IMR-90 (cell line): Measurements from ENCODE around the gene C2orf49. TPM values are rescaled to one million over a fixed set of nuclear protein-coding genes. Genes with fewer than 3 reads are reported as not detected.
A peak's percentile ranks its signal among the peaks of the same experiment; 100 is the strongest.

ENCODE experiments used
- ATAC-seq: fragments of 200-7000 bp; cut with Tn5 transposase; 2 replicates; pipeline ENCODE4 v1.9.1; 2020; ENCODE audit warnings: low read depth, mild to moderate bottlenecking, moderate library complexity
- BruUV-seq: library from RNA; stranded (reverse); fragments of 400-500 nt; replicated peaks from 2 replicates; lab custom pipeline; 2021; lab: Mats Ljungman, UMichigan
- CTCF ChIA-PET: fragments of 300-600 bp; formaldehyde crosslinking; extraction: SDS; loops from one replicate; lab custom pipeline; 2021; ENCODE audit warnings: antibody characterized with exemption; lab: Yijun Ruan, JAX
- POLR2A ChIA-PET: fragments of 300-600 bp; sonication (Branson Sonifier 250); formaldehyde crosslinking; loops from one replicate; lab custom pipeline; 2022; ENCODE audit warnings: antibody characterized with exemption; ENCODE audit not compliant: unreplicated experiment; lab: Charles Lee
- DNase-seq: peaks from one replicate; pipeline ENCODE4 v3.0.0; 2013
- H2AFZ ChIP-seq: replicated peaks from 2 replicates; pipeline ENCODE3; 2013; ENCODE audit warnings: low read length, mild to moderate bottlenecking; ENCODE audit not compliant: poor library complexity
- H2AK5ac ChIP-seq: 2 replicates; pipeline ENCODE4 v1.6.1; 2013; ENCODE audit warnings: low read depth, low read length, inconsistent platforms
- H2AK9ac ChIP-seq: replicated peaks from 2 replicates; pipeline ENCODE3; 2013; ENCODE audit warnings: mild to moderate bottlenecking, low read depth, low read length, moderate library complexity; ENCODE audit not compliant: poor library complexity
- H2BK120ac ChIP-seq: 2 replicates; pipeline ENCODE4 v1.6.1; 2013; ENCODE audit warnings: low read depth, low read length, inconsistent platforms
- H2BK15ac ChIP-seq: 3 replicates; pipeline ENCODE4 v1.6.1; 2013; ENCODE audit warnings: low read depth, low read length, inconsistent platforms
- H2BK20ac ChIP-seq: 2 replicates; pipeline ENCODE4 v1.6.1; 2013; ENCODE audit warnings: low read depth, mild to moderate bottlenecking, inconsistent platforms, low read length, moderate library complexity
- H2BK5ac ChIP-seq: 2 replicates; pipeline ENCODE4 v1.6.1; 2013; ENCODE audit warnings: mild to moderate bottlenecking, low read depth, low read length, inconsistent platforms; ENCODE audit not compliant: poor library complexity, severe bottlenecking
- H3K14ac ChIP-seq: replicated peaks from 2 replicates; pipeline ENCODE4 v1.6.1; 2013; ENCODE audit warnings: low read depth, low read length, inconsistent platforms
- H3K18ac ChIP-seq: 2 replicates; pipeline ENCODE4 v1.6.1; 2013; ENCODE audit warnings: low read depth, low read length, control low read depth
- H3K23ac ChIP-seq: 2 replicates; pipeline ENCODE4 v1.6.1; 2013; ENCODE audit warnings: low read depth, low read length, inconsistent platforms
- H3K27ac ChIP-seq: 2 replicates; pipeline ENCODE4 v1.5.1; 2013; ENCODE audit warnings: mild to moderate bottlenecking, control low read depth, low read length; ENCODE audit not compliant: insufficient read depth
- H3K27me3 ChIP-seq: 2 replicates; pipeline ENCODE4 v1.6.1; 2013; ENCODE audit warnings: low read length; ENCODE audit not compliant: control insufficient read depth, insufficient read depth
- H3K36me3 ChIP-seq: 2 replicates; pipeline ENCODE4 v1.6.1; 2013; ENCODE audit warnings: low read length, mixed read lengths; ENCODE audit not compliant: control insufficient read depth, insufficient read depth
- H3K4ac ChIP-seq: 2 replicates; pipeline ENCODE4 v1.6.1; 2013; ENCODE audit warnings: low read depth, low read length, inconsistent platforms
- H3K4me1 ChIP-seq: 2 replicates; pipeline ENCODE4 v1.6.1; 2013; ENCODE audit warnings: low read length, mixed read lengths; ENCODE audit not compliant: control insufficient read depth, insufficient read depth
- H3K4me2 ChIP-seq: 2 replicates; pipeline ENCODE4 v1.6.1; 2013; ENCODE audit warnings: low read depth, mild to moderate bottlenecking, control low read depth, low read length, moderate library complexity
- H3K4me3 ChIP-seq: 2 replicates; pipeline ENCODE4 v1.5.1; 2013; ENCODE audit warnings: low read depth, mild to moderate bottlenecking, control low read depth, low read length, moderate library complexity; ENCODE audit not compliant: insufficient read depth
- H3K56ac ChIP-seq: 2 replicates; pipeline ENCODE4 v1.6.1; 2013; ENCODE audit warnings: low read length, inconsistent platforms; ENCODE audit not compliant: insufficient read depth; ENCODE audit errors: extremely low read depth
- H3K79me1 ChIP-seq, 2 experiments: 2 replicates each; pipeline ENCODE4 v1.6.1; 2013; ENCODE audit warnings: low read length in 2 of 2, inconsistent platforms in 1 of 2, low read depth in 1 of 2
- H3K9ac ChIP-seq: 2 replicates; pipeline ENCODE4 v1.6.1; 2013; ENCODE audit warnings: low read depth, low read length, control low read depth
- H3K9me1 ChIP-seq: 2 replicates; pipeline ENCODE4 v1.6.1; 2013; ENCODE audit warnings: low read length, inconsistent platforms; ENCODE audit not compliant: insufficient read depth
- H3K9me3 ChIP-seq: 2 replicates; pipeline ENCODE4 v1.6.1; 2013; ENCODE audit warnings: low read length; ENCODE audit not compliant: control insufficient read depth, insufficient read depth
- H4K20me1 ChIP-seq: 2 replicates; pipeline ENCODE4 v1.6.1; 2013; ENCODE audit warnings: low read length, inconsistent platforms; ENCODE audit not compliant: insufficient read depth
- H4K5ac ChIP-seq: 2 replicates; pipeline ENCODE4 v1.6.1; 2013; ENCODE audit warnings: mild to moderate bottlenecking, low read depth, low read length, control low read depth
- H4K8ac ChIP-seq, 2 experiments: 2 replicates each; pipeline ENCODE4 v1.6.1; 2013; ENCODE audit warnings: low read depth in 2 of 2, low read length in 2 of 2, control low read depth in 1 of 2, inconsistent platforms in 1 of 2
- H4K91ac ChIP-seq: 2 replicates; pipeline ENCODE4 v1.6.1; 2013; ENCODE audit warnings: low read depth, low read length, inconsistent platforms; ENCODE audit not compliant: insufficient read depth
- CEBPB ChIP-seq: IDR thresholded peaks from 2 replicates; pipeline ENCODE4 v1.6.1; 2012; ENCODE audit warnings: low read depth, low read length, improper control_type of control experiment
- CHD1 ChIP-seq: IDR thresholded peaks from 2 replicates; pipeline ENCODE4 v1.6.1; 2012; ENCODE audit warnings: low read depth, low read length, improper control_type of control experiment
- MAZ ChIP-seq: IDR thresholded peaks from 2 replicates; pipeline ENCODE4 v1.6.1; 2012; ENCODE audit warnings: low read depth, mild to moderate bottlenecking, low read length, improper control_type of control experiment, moderate library complexity, borderline replicate concordance
- MXI1 ChIP-seq: IDR thresholded peaks from 2 replicates; pipeline ENCODE4 v1.6.1; 2012; ENCODE audit warnings: low read depth, mild to moderate bottlenecking, low read length, moderate library complexity, borderline replicate concordance
- NFE2L2 ChIP-seq: fragments of 150-350 bp; IDR thresholded peaks from 2 replicates; pipeline ENCODE4 v1.6.1; 2016; ENCODE audit warnings: low read depth, mild to moderate bottlenecking, low read length
- RAD21 ChIP-seq: IDR thresholded peaks from 2 replicates; pipeline ENCODE4 v1.6.1; 2012; ENCODE audit warnings: low read length, improper control_type of control experiment
- RFX5 ChIP-seq: IDR thresholded peaks from 2 replicates; pipeline ENCODE4 v1.8.0; 2012; ENCODE audit warnings: low read depth, mild to moderate bottlenecking, low read length, moderate library complexity
- WGBS, 2 experiments: methylation state at CpG; one replicate each; pipeline versions ENCODE4 v1.1.5 to v1.1.7; 2013; ENCODE audit warnings: missing lambda C conversion rate in 2 of 2; ENCODE audit not compliant: insufficient read length in 1 of 2; ENCODE audit errors: extremely low coverage in 2 of 2; 5-methylcytosine and 5-hydroxymethylcytosine counted together
- dilution Hi-C: fragments of 300-500 bp; cut with HindIII; formaldehyde crosslinking; loops from one replicate; pipeline ENCODE4 v1.14.3; 2018; ENCODE audit warnings: low sequenced_read_pairs; ENCODE audit not compliant: unreplicated experiment
- in situ Hi-C: fragments of 300-500 bp; cut with MboI; formaldehyde crosslinking; loops from 3 replicates; pipeline ENCODE4 v1.14.3; 2019; ENCODE audit warnings: low sequenced_read_pairs, inconsistent platforms, mixed read lengths
- intact Hi-C: fragments of 100-400 bp; cut with micrococcal nuclease; formaldehyde crosslinking; loops from 2 replicates; pipeline ENCODE4 v1.10.0; 2022
- polyA plus RNA-seq, 3 experiments: library from polyadenylated mRNA; depleted of rRNA; stranded (reverse); fragments of >200 nt; gene quantifications; 2 replicates each; pipeline ENCODE4 v1.2.3, GENCODE V29; 2012; ENCODE audit warnings: low replicate concordance in 1 of 3
- total RNA-seq: library from RNA; depleted of rRNA; stranded (reverse); fragments of >200 nt; gene quantifications from 2 replicates; pipeline ENCODE4 v1.2.3, GENCODE V29; 2012

C2orf49 gene
- total and polyA plus RNA-seq, 2 of the 4 experiments (the other 2 are of a cell fraction) = 3.8 to 8.5 TPM

DNA sequence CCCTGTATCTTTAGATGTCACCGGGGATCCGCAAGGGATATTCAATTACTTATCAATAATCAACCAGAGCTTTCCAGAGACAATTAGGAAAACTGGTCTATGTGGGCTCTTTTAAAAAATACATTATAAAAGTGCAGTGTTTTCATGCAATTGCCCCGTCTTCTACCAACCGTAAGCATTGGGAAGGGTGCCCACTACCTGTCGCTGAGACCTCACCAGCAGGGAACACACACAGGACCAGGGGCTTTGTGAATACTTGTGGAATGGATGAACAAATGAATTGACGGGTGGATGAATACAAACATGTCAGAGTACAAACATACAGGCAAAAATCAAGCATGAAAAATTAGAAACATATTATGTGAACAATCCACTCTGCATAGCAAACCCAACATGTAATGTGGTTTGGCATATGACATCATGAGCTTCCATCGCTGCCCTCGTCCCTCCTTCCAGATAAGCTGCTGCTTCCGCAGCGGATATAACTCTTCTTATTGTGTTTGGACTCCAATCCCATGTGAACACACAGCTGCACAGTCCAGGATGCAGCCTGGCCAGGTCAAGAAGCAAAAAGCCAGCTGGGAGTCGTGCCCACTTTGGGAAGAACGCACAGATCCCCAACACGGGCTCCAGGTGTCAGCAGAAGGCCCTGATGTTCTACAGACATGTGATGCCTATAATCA is 56.2 kb downstream of the C2orf49 start:
- Histone ChIP-seq H4K8ac (peak overlapping the region in 1 of 2 experiments; percentile 25; a peak in 3 of 4 replicates), H3K79me1 (peaks cover 3 to 61% of the 10 kb centered on the region in 2 experiments; a peak in 3 of 4 replicates), H2BK120ac (0 out of 2 replicates have a peak overlapping the region, but pooled peaks have one; percentile 2), H3K56ac (no peak overlapping the region), H2BK15ac (no peak overlapping the region), H3K36me3 (peaks cover 63% of the 10 kb centered on the region), H2BK20ac (no peak overlapping the region), H2AFZ (no peak overlapping the region), H3K4ac (peak overlapping the region; percentile 49), H2BK5ac (peak overlapping the region; percentile 96), H3K23ac (peak overlapping the region; percentile 64), H3K9me1 (peaks cover 42% of the 10 kb centered on the region), H3K27me3 (no peaks in the 10 kb centered on the region), H3K27ac (peak overlapping the region; percentile 98; the same call in 1 of the 2 replicates), H3K14ac (peak overlapping the region; percentile 48; the same call in 1 of the 2 replicates), H3K4me2 (peak overlapping the region; percentile 64), H4K20me1 (peaks cover 64% of the 10 kb centered on the region), H4K91ac (peak overlapping the region; percentile 25; the same call in 1 of the 2 replicates), H3K9ac (0 out of 2 replicates have a peak overlapping the region, but pooled peaks have one; percentile 21), H4K5ac (peak overlapping the region; percentile 66), H3K9me3 (no peaks in the 10 kb centered on the region), H3K4me3 (no peak overlapping the region), H3K18ac (peak overlapping the region; percentile 88), H3K4me1 (peaks cover 45% of the 10 kb centered on the region), H2AK5ac (peak overlapping the region; percentile 20), H2AK9ac (no peak overlapping the region)
- CTCF ChIA-PET = interaction anchor here (1.1 kb wide), 1 partner anchor 10 kb away, joined by 4 read pairs; no protein-coding TSS in a partner anchor
- 83% methylated on average over 4 of the region's 13 CpGs; no CpG with 5 or more reads in 1 of the 2 experiments for WGBS, 2 experiments
- TF ChIP-seq RAD21 (no peak), CEBPB (no peak), NFE2L2 (no peak), MAZ (no peak), MXI1 (no peak), CHD1 (no peak), RFX5 (no peak)
- no peak for ATAC-seq
- BruUV-seq = no TSS peak
- dilution Hi-C loops (no loop called here), intact Hi-C loops (loop anchor here (5.0 kb wide), 1 partner anchor 51 kb away; no protein-coding TSS in a partner anchor), in situ Hi-C loops (no loop called here)
- POLR2A ChIA-PET = interaction anchor here (1.0 kb wide), 1 partner anchor 122 kb away, joined by 3 read pairs; no protein-coding TSS in a partner anchor
- peak; percentile 73 for DNase-seq
